ENCODE measurements around the gene SV2C.
"Not testable (repeated sequence)": the region's sequence is repeated elsewhere in the genome, so short reads cannot be mapped to it uniquely, and the experiment has no call there.

SV2C gene

GRCh38 chr5:76356887-76357286 is 273.7 kb downstream of the SV2C start:
- no peak for DNase-seq

- DNase-seq, result no peak
These were observed 280.4 kb downstream of the SV2C start for GRCh38 chr5:76363352-76364225.

GRCh38 chr5:76364226-76364589 is 281.0 kb downstream of the SV2C start:
- DNase-seq, result no peak

- no peak for DNase-seq
These were observed 282.4 kb downstream of the SV2C start for GRCh38 chr5:76365561-76365960.

- DNase-seq, result no peak
These were observed 283.4 kb downstream of the SV2C start for GRCh38 chr5:76366596-76366995.

GRCh38 chr5:76367623-76368371 is 284.6 kb downstream of the SV2C start:
- no peak for DNase-seq

GRCh38 chr5:76368941-76369340 is 285.8 kb downstream of the SV2C start:
- DNase-seq, result no peak

GRCh38 chr5:76369668-76370067 is 286.5 kb downstream of the SV2C start:
- DNase-seq, result not testable (repeated sequence)

- DNase-seq, result no peak
These were observed 288.8 kb downstream of the SV2C start for GRCh38 chr5:76371960-76372322.

GRCh38 chr5:76372323-76373054 is 289.3 kb downstream of the SV2C start:
- DNase-seq, result no peak

- DNase-seq, result no peak
These were observed 293.1 kb downstream of the SV2C start for GRCh38 chr5:76376148-76376865.

GRCh38 chr5:76376866-76377230 is 293.7 kb downstream of the SV2C start:
- no peak for DNase-seq

GRCh38 chr5:76378355-76378754 is 295.2 kb downstream of the SV2C start:
- DNase-seq, result no peak

- DNase-seq, result no peak
These were observed 296.1 kb downstream of the SV2C start for GRCh38 chr5:76379316-76379715.

- no peak for DNase-seq
These were observed 296.7 kb downstream of the SV2C start for GRCh38 chr5:76379855-76380254.

- DNase-seq, result no peak
These were observed 297.3 kb downstream of the SV2C start for GRCh38 chr5:76380346-76381066.

- DNase-seq, result no peak
These were observed 300.1 kb downstream of the SV2C start for GRCh38 chr5:76383126-76383832.

GRCh38 chr5:76384189-76384588 is 301.0 kb downstream of the SV2C start:
- DNase-seq, result no peak

- no peak for DNase-seq
These were observed 301.5 kb downstream of the SV2C start for GRCh38 chr5:76384705-76385104.

GRCh38 chr5:76385540-76385939 is 302.4 kb downstream of the SV2C start:
- no peak for DNase-seq

GRCh38 chr5:76386360-76386759 is 303.2 kb downstream of the SV2C start:
- no peak for DNase-seq

GRCh38 chr5:76388236-76388635 is 305.1 kb downstream of the SV2C start:
- DNase-seq, result no peak
